ENCODE data around the gene GRAMD1A. TPM values are rescaled to one million over a fixed set of nuclear protein-coding genes. Genes with fewer than 3 reads are reported as not detected.
"Not testable (repeated sequence)": the region's sequence is repeated elsewhere in the genome, so short reads cannot be mapped to it uniquely, and the experiment has no call there.

GRAMD1A gene
- total RNA-seq, 2 experiments from 2014 or later: 106 to 114 TPM

- H3K9me3 Mint-ChIP-seq: no peaks in the 10 kb centered on the region
- peaks cover 62% of the 10 kb centered on the region for H3K4me1 Mint-ChIP-seq
- no peak overlapping the region for H3K4me3 Mint-ChIP-seq
- peak overlapping the region; percentile 34 for H3K27ac Mint-ChIP-seq
- ChIA-PET POLR2A (no interaction called here), CTCF (interaction anchor here (1.3 kb wide), 1 partner anchor 42 kb away, joined by 3 read pairs; no protein-coding TSS in a partner anchor)
- no peak for DNase-seq
- no peaks in the 10 kb centered on the region for H3K27me3 Mint-ChIP-seq
- H3K36me3 Mint-ChIP-seq (ENCODE audit: low read depth): peaks cover 49% of the 10 kb centered on the region
Measured at GRCh38 chr19:35009424-35010415, 9.6 kb downstream of the GRAMD1A start.

GRCh38 chr19:35011091-35011689 is 11.1 kb downstream of the GRAMD1A start:
- DNase-seq: no peak
- ChIA-PET POLR2A (no interaction called here), CTCF (no interaction called here)
- Mint-ChIP-seq H3K9me3 (no peaks in the 10 kb centered on the region), H3K27ac (peak overlapping the region; percentile 71), H3K27me3 (no peaks in the 10 kb centered on the region), H3K4me1 (peaks cover 67% of the 10 kb centered on the region), H3K4me3 (no peak overlapping the region), H3K36me3 (ENCODE audit: low read depth) (peaks cover 59% of the 10 kb centered on the region)

GRCh38 chr19:35011737-35012682 is 11.9 kb downstream of the GRAMD1A start:
- Mint-ChIP-seq H3K4me1 (peaks cover 64% of the 10 kb centered on the region), H3K27ac (peak overlapping the region; percentile 73), H3K27me3 (no peaks in the 10 kb centered on the region), H3K36me3 (ENCODE audit: low read depth) (peaks cover 55% of the 10 kb centered on the region), H3K4me3 (no peak overlapping the region), H3K9me3 (no peaks in the 10 kb centered on the region)
- DNase-seq: no peak
- CTCF ChIA-PET: interaction anchor here (1.2 to 3.4 kb wide), 5 partner anchors 9 to 32 kb away, joined by 3 to 18 read pairs (median 4); partner anchors contain the start of gene GRAMD1A
- POLR2A ChIA-PET: no interaction called here

GRCh38 chr19:35013041-35013819 is 13.1 kb downstream of the GRAMD1A start:
- H3K9me3 Mint-ChIP-seq: no peaks in the 10 kb centered on the region
- peak overlapping the region; percentile 50 for H3K4me3 Mint-ChIP-seq
- peak; percentile 75 for DNase-seq
- H3K4me1 Mint-ChIP-seq: peaks cover 69% of the 10 kb centered on the region
- ChIA-PET CTCF (interaction anchor here (0.9 to 3.4 kb wide), 7 partner anchors 8 to 70 kb away, joined by 3 to 18 read pairs (median 4); partner anchors contain the start of gene GRAMD1A), POLR2A (no interaction called here)
- peak overlapping the region; percentile 86 for H3K27ac Mint-ChIP-seq
- no peaks in the 10 kb centered on the region for H3K27me3 Mint-ChIP-seq
- peaks cover 63% of the 10 kb centered on the region for H3K36me3 Mint-ChIP-seq (ENCODE audit: low read depth)

- Mint-ChIP-seq H3K9me3 (no peaks in the 10 kb centered on the region), H3K27ac (peak overlapping the region; percentile 86), H3K4me1 (peaks cover 72% of the 10 kb centered on the region), H3K4me3 (peak overlapping the region; percentile 50), H3K36me3 (ENCODE audit: low read depth) (peaks cover 69% of the 10 kb centered on the region), H3K27me3 (no peaks in the 10 kb centered on the region)
- POLR2A ChIA-PET: no interaction called here
- DNase-seq: peak; percentile 85
- CTCF ChIA-PET: interaction anchor here (0.6 to 3.4 kb wide), 5 partner anchors 11 to 46 kb away, joined by 3 to 18 read pairs (median 4); partner anchors contain the start of gene GRAMD1A
Measured at GRCh38 chr19:35013820-35014754, 14.0 kb downstream of the GRAMD1A start.

- H3K9me3 Mint-ChIP-seq, H3K27me3 Mint-ChIP-seq, POLR2A ChIA-PET, DNase-seq: not testable (repeated sequence)
- H3K4me3 Mint-ChIP-seq: peak overlapping the region; percentile 45
- peak overlapping the region; percentile 86 for H3K27ac Mint-ChIP-seq
- CTCF ChIA-PET: interaction anchor here (0.9 to 3.4 kb wide), 3 partner anchors 11 to 42 kb away, joined by 3 to 18 read pairs (median 4); partner anchors contain the start of gene GRAMD1A
- peaks cover 66% of the 10 kb centered on the region for H3K4me1 Mint-ChIP-seq
- H3K36me3 Mint-ChIP-seq (ENCODE audit: low read depth): peaks cover 70% of the 10 kb centered on the region
Measured at GRCh38 chr19:35014774-35015173, 14.7 kb downstream of the GRAMD1A start.

- CTCF ChIA-PET: no interaction called here
- Mint-ChIP-seq H3K27ac (peak overlapping the region; percentile 13), H3K27me3 (no peaks in the 10 kb centered on the region), H3K36me3 (ENCODE audit: low read depth) (peaks cover 72% of the 10 kb centered on the region), H3K4me1 (peaks cover 63% of the 10 kb centered on the region), H3K9me3 (no peaks in the 10 kb centered on the region), H3K4me3 (no peak overlapping the region)
- POLR2A ChIA-PET: no interaction called here
- DNase-seq: no peak
Measured at GRCh38 chr19:35015270-35015953, 15.3 kb downstream of the GRAMD1A start.

- Mint-ChIP-seq H3K36me3 (ENCODE audit: low read depth) (peaks cover 73% of the 10 kb centered on the region), H3K9me3 (no peaks in the 10 kb centered on the region), H3K27ac (no peak overlapping the region), H3K27me3 (no peaks in the 10 kb centered on the region), H3K4me3 (no peak overlapping the region), H3K4me1 (peaks cover 57% of the 10 kb centered on the region)
- ChIA-PET POLR2A (no interaction called here), CTCF (interaction anchor here (0.6 to 1.4 kb wide), 2 partner anchors 28 to 101 kb away, joined by 3 to 6 read pairs; no protein-coding TSS in a partner anchor)
- DNase-seq: no peak
Measured at GRCh38 chr19:35015954-35016351, 15.8 kb downstream of the GRAMD1A start.

GRCh38 chr19:35017507-35017906 is 17.4 kb downstream of the GRAMD1A start:
- POLR2A ChIA-PET: no interaction called here

GRCh38 chr19:35018379-35018778 is 18.3 kb downstream of the GRAMD1A start:
- Mint-ChIP-seq H3K4me1 (peaks cover 33% of the 10 kb centered on the region), H3K27me3 (no peaks in the 10 kb centered on the region), H3K27ac (no peak overlapping the region), H3K36me3 (ENCODE audit: low read depth) (peaks cover 68% of the 10 kb centered on the region), H3K9me3 (no peaks in the 10 kb centered on the region), H3K4me3 (no peak overlapping the region)
- ChIA-PET POLR2A (no interaction called here), CTCF (interaction anchor here (1.1 kb wide), 1 partner anchor 9 kb away, joined by 5 read pairs; no protein-coding TSS in a partner anchor)
- DNase-seq: no peak

More at GRCh38 chr19:35017507-35017906, 17.4 kb downstream of the GRAMD1A start:
- CTCF ChIA-PET: interaction anchor here (1.1 to 1.4 kb wide), 2 partner anchors 10 to 27 kb away, joined by 3 to 5 read pairs; no protein-coding TSS in a partner anchor
- peak overlapping the region; percentile 81 for H3K27ac Mint-ChIP-seq
- H3K9me3 Mint-ChIP-seq: no peaks in the 10 kb centered on the region
- peaks cover 71% of the 10 kb centered on the region for H3K36me3 Mint-ChIP-seq (ENCODE audit: low read depth)
- DNase-seq: no peak
- no peaks in the 10 kb centered on the region for H3K27me3 Mint-ChIP-seq
- peaks cover 42% of the 10 kb centered on the region for H3K4me1 Mint-ChIP-seq
- H3K4me3 Mint-ChIP-seq: no peak overlapping the region

All from activated CD4-positive, alpha-beta T cell treated with anti-CD3 and anti-CD28 coated beads, Interleukin-2, amount 10 ng/mL, durations not matched to agents 7 days and 5 days (primary cell).